Activated T-helper 17 cell treated with anti-CD3 and anti-CD28 coated beads, Interleukin-2, amount 50 U/mL, for 72 hours (primary cell): ENCODE measurements around the gene DDIT4. TPM values are rescaled to one million over a fixed set of nuclear protein-coding genes. Genes with fewer than 3 reads are reported as not detected.
"Not testable (repeated sequence)": the region's sequence is repeated elsewhere in the genome, so short reads cannot be mapped to it uniquely, and the experiment has no call there.

ENCODE experiments used
- ATAC-seq: fragments of 150-1000 bp; cut with Tn5 transposase; replicated peaks from 2 replicates; pipeline ENCODE4 v1.10.0; 2021; ENCODE audit warnings: mild to moderate bottlenecking, moderate library complexity
- H3K27ac Mint-ChIP-seq: one replicate; pipeline ENCODE4 v1.8.0; 2022; ENCODE audit warnings: mixed read lengths
- H3K27me3 Mint-ChIP-seq: one replicate; pipeline ENCODE4 v1.8.0; 2022; ENCODE audit warnings: mixed read lengths
- H3K36me3 Mint-ChIP-seq: one replicate; pipeline ENCODE4 v1.8.0; 2022; ENCODE audit warnings: low read depth, mild to moderate bottlenecking, mixed read lengths
- H3K4me1 Mint-ChIP-seq: one replicate; pipeline ENCODE4 v1.8.0; 2022; ENCODE audit warnings: mixed read lengths
- H3K4me3 Mint-ChIP-seq: one replicate; pipeline ENCODE4 v1.8.0; 2022; ENCODE audit warnings: mild to moderate bottlenecking, mixed read lengths
- H3K9me3 Mint-ChIP-seq: one replicate; pipeline ENCODE4 v1.8.0; 2022; ENCODE audit warnings: mixed read lengths
- total RNA-seq, 2 donors: library from RNA; stranded (reverse); gene quantifications; one replicate each; pipeline ENCODE4 v1.2.3, GENCODE V29; 2022

DDIT4 gene
- total RNA-seq, 2 donors from 2014 or later, result 746 to 1,569 TPM

DNA sequence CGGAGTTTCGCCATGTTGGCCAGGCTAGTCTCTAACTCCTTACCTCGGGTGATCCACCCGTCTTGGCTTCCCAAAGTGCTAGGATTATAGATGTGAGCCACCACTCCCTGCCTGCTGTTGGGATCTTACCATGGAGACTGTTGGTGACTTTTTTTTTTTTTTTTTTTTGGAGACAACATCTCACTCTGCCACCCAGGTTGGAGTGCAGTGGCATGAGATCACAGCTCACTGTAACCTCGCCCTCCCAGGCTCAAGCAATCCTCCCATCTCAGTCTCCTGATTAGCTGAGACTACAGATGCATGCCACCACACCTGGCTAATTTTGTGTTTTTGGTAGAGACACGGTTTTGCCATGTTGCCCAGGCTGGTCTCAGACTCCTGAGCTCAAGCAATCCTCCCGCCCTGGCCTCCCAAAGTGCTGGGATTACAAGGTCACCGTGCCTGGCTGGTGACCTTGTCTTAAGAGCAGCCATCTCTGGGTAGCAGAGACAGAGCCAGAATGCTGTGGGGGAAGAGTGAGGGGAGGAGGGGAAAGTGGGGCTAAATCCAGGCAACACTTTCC lies 32.0 kb upstream of the DDIT4 start:
- H3K27me3 Mint-ChIP-seq, result no peaks in the 10 kb centered on the region
- H3K4me3 Mint-ChIP-seq, result no peak overlapping the region
- H3K9me3 Mint-ChIP-seq, result no peaks in the 10 kb centered on the region
- H3K4me1 Mint-ChIP-seq, result peaks cover 34% of the 10 kb centered on the region
- H3K27ac Mint-ChIP-seq, result peak overlapping the region; percentile 12
- peaks cover 16% of the 10 kb centered on the region for H3K36me3 Mint-ChIP-seq
- no peak for ATAC-seq

GRCh38 chr10:72242675-72243074 lies 31.0 kb upstream of the DDIT4 start:
- H3K27me3 Mint-ChIP-seq, result no peaks in the 10 kb centered on the region
- H3K9me3 Mint-ChIP-seq, result no peaks in the 10 kb centered on the region
- peak overlapping the region; percentile 43 for H3K4me3 Mint-ChIP-seq
- peak; percentile 18 for ATAC-seq
- H3K4me1 Mint-ChIP-seq, result peaks cover 34% of the 10 kb centered on the region
- H3K36me3 Mint-ChIP-seq, result peaks cover 7% of the 10 kb centered on the region
- H3K27ac Mint-ChIP-seq, result peak overlapping the region; percentile 73

DNA sequence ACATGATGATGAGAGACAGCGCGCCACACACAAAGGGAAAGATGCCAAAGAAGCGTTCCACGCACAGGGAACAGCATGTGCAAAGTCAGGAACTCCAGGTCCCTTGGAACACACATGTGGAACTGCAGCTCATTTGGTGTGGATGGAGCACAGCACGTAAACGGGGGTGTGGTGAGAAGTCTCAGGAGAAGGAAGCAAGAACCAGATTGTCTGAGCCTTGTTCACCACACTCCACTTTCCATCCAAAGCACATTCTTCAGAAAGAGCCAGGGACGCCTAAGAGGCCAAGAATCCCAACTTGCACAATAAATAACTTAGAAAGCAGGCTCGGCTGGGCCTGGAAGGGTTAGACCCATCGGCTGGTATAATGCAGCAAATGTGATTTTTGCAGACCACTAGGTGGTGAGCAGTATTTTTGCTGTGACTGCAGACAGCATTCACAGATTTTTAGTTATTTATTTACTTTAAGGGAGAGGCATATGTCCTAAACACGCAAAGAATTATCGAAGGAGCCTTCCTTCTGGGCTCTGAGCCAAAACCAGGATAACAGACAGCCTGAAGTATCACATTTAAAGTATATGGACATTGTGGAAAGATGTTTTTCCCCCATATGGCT lies 29.8 kb upstream of the DDIT4 start:
- ATAC-seq, result no peak
- Mint-ChIP-seq H3K36me3 (no peaks in the 10 kb centered on the region), H3K4me3 (peak overlapping the region; percentile 17), H3K27ac (peak overlapping the region; percentile 50), H3K4me1 (peaks cover 34% of the 10 kb centered on the region), H3K9me3 (no peaks in the 10 kb centered on the region), H3K27me3 (no peaks in the 10 kb centered on the region)

GRCh38 chr10:72244573-72245038 lies 29.1 kb upstream of the DDIT4 start:
- Mint-ChIP-seq H3K27me3 (no peaks in the 10 kb centered on the region), H3K27ac (peak overlapping the region; percentile 30), H3K4me1 (peaks cover 31% of the 10 kb centered on the region), H3K36me3 (no peaks in the 10 kb centered on the region), H3K9me3 (no peaks in the 10 kb centered on the region), H3K4me3 (peak overlapping the region; percentile 17)
- no peak for ATAC-seq

DNA sequence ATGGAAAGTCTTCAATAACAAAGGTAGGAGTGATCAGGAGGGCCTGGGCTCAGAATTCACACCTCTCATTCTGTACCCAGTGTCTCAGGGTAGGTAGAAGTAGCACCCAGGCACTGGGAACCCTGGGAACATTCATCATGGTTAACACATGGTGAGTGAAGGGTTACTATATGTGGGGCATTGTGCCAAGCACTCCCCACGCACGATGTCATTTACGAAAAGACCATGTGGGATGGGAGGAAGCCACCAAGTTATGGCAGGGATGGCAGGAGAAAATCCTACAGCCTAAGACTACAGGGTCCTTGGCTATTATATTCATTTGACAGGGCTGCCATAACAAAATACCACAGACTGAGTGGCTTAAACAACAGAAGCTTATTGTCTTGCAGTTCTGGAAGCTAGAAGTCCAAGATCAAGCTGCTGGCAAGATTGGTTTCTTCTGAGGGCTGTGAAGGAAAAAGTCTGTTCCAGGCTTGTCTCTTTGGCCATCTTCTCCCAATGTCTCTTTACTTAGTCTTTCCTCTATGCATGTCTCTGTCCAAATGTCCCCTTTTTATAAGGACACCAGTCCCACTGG lies 27.7 kb upstream of the DDIT4 start:
- no peak for ATAC-seq
- Mint-ChIP-seq H3K36me3 (no peaks in the 10 kb centered on the region), H3K27ac (no peak overlapping the region), H3K4me1 (peaks cover 31% of the 10 kb centered on the region), H3K9me3 (no peaks in the 10 kb centered on the region), H3K4me3 (peak overlapping the region; percentile 5), H3K27me3 (no peaks in the 10 kb centered on the region)

DNA sequence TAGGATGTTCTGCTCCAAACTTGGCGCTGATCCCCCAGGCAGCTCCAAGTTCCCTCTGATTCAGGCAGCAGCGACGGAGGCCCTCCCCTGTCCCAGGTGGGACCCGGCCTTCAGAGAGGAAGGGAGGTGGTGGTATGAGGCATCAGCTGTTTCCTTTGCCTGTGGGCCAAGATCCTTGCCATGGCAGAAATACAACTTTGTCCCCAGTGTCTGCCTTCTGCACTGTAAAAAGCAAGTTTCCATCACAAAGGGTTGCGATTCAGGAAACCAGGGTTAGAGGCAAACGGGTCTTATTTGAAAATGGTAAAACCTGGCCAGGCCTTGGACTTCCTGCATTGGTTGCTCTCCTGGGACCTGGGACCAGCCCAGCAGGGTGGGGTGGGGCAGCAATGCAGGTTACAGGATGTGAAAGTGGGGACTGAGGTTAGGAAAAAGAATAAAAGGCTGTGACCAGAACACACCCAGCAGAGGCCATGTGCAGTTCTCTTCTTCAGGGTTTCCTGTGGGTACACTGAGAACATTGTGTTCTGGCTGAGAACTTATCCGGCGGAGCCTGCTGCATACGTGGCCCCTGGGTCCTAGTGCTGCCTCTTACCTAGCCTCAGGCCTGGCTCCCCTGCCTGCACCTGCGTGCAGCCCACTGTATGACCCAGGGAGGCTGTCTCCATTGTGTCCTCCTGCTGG lies 25.1 kb upstream of the DDIT4 start:
- H3K9me3 Mint-ChIP-seq, result no peaks in the 10 kb centered on the region
- peak overlapping the region; percentile 89 for H3K4me3 Mint-ChIP-seq
- ATAC-seq, result peak; percentile 88
- peak overlapping the region; percentile 90 for H3K27ac Mint-ChIP-seq
- H3K27me3 Mint-ChIP-seq, result no peaks in the 10 kb centered on the region
- H3K4me1 Mint-ChIP-seq, result peaks cover 33% of the 10 kb centered on the region
- H3K36me3 Mint-ChIP-seq, result no peaks in the 10 kb centered on the region

- peak overlapping the region; percentile 90 for H3K27ac Mint-ChIP-seq
- peak overlapping the region; percentile 89 for H3K4me3 Mint-ChIP-seq
- not testable (repeated sequence) for H3K9me3 Mint-ChIP-seq, H3K27me3 Mint-ChIP-seq, ATAC-seq, H3K36me3 Mint-ChIP-seq
- H3K4me1 Mint-ChIP-seq, result peaks cover 30% of the 10 kb centered on the region
These were observed 24.4 kb upstream of the DDIT4 start for GRCh38 chr10:72249176-72249862.

DNA sequence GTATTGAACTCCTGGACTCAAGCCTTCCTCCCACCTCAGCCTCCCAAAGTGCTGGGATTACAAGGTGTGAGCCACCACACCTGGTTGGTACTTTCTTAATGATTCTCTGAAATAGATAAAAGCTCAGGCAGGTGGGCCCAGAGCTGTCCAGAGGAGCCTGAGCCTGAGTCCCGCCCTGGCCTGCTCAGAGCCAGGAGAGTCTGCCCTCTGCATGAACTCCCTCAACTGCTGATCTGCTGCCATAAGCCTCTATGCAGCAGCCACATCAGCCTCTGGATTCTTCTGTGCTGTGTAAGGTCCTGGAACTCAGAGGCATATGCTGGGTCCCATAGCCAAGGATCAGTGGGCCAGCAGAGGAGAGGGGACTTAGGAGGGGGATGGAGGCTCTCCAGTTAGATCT lies 23.1 kb upstream of the DDIT4 start:
- no peaks in the 10 kb centered on the region for H3K36me3 Mint-ChIP-seq
- peaks cover 30% of the 10 kb centered on the region for H3K4me1 Mint-ChIP-seq
- peak overlapping the region; percentile 25 for H3K27ac Mint-ChIP-seq
- no peaks in the 10 kb centered on the region for H3K27me3 Mint-ChIP-seq
- ATAC-seq, result no peak
- H3K4me3 Mint-ChIP-seq, result peak overlapping the region; percentile 89
- no peaks in the 10 kb centered on the region for H3K9me3 Mint-ChIP-seq

DNA sequence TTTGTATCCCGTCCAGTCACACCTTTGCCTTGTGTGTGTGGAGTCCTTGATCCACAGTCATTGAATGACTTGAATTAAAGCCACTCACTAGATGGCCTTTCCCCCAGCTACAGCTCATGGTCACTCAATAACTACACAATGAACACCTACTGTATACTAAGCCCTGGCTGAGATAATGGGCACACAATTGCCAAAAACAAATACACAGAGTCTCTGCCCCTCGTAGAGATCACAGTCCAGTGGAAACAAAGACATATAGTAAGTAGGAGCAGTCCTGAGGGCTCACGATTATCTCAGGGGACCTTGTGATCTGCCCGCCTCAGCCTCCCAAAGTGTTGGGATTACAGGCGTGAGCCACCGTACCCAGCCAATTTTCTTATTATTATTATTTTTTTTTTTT lies 22.1 kb upstream of the DDIT4 start:
- H3K27ac Mint-ChIP-seq, result no peak overlapping the region
- H3K36me3 Mint-ChIP-seq, result no peaks in the 10 kb centered on the region
- H3K4me1 Mint-ChIP-seq, result peaks cover 32% of the 10 kb centered on the region
- H3K9me3 Mint-ChIP-seq, result no peaks in the 10 kb centered on the region
- H3K4me3 Mint-ChIP-seq, result no peak overlapping the region
- no peak for ATAC-seq
- no peaks in the 10 kb centered on the region for H3K27me3 Mint-ChIP-seq

GRCh38 chr10:72252972-72253371 lies 20.8 kb upstream of the DDIT4 start:
- Mint-ChIP-seq H3K27ac (peak overlapping the region; percentile 86), H3K4me1 (peaks cover 40% of the 10 kb centered on the region), H3K36me3 (no peaks in the 10 kb centered on the region), H3K27me3 (no peaks in the 10 kb centered on the region), H3K4me3 (peak overlapping the region; percentile 40), H3K9me3 (no peaks in the 10 kb centered on the region)
- ATAC-seq, result no peak

- H3K4me1 Mint-ChIP-seq, result peaks cover 41% of the 10 kb centered on the region
- no peaks in the 10 kb centered on the region for H3K36me3 Mint-ChIP-seq
- peak overlapping the region; percentile 86 for H3K27ac Mint-ChIP-seq
- no peaks in the 10 kb centered on the region for H3K27me3 Mint-ChIP-seq
- peak overlapping the region; percentile 40 for H3K4me3 Mint-ChIP-seq
- H3K9me3 Mint-ChIP-seq, result no peaks in the 10 kb centered on the region
- ATAC-seq, result no peak
These were observed 20.1 kb upstream of the DDIT4 start for GRCh38 chr10:72253578-72253977.

- Mint-ChIP-seq H3K36me3 (peaks cover 4% of the 10 kb centered on the region), H3K4me1 (peaks cover 53% of the 10 kb centered on the region), H3K4me3 (peak overlapping the region; percentile 80), H3K9me3 (no peaks in the 10 kb centered on the region), H3K27me3 (no peaks in the 10 kb centered on the region), H3K27ac (peak overlapping the region; percentile 75)
- peak; percentile 28 for ATAC-seq
These were observed 18.7 kb upstream of the DDIT4 start for GRCh38 chr10:72254813-72255568.

- Mint-ChIP-seq H3K9me3 (no peaks in the 10 kb centered on the region), H3K27ac (peak overlapping the region; percentile 78), H3K36me3 (peaks cover 13% of the 10 kb centered on the region), H3K4me3 (peak overlapping the region; percentile 80), H3K27me3 (no peaks in the 10 kb centered on the region), H3K4me1 (peaks cover 55% of the 10 kb centered on the region)
- ATAC-seq, result no peak
These were observed 17.6 kb upstream of the DDIT4 start for GRCh38 chr10:72255977-72256729.
